ENCODE data around the gene COL21A1. TPM values are rescaled to one million over a fixed set of nuclear protein-coding genes. Genes with fewer than 3 reads are reported as not detected.
A peak's percentile ranks its signal among the peaks of the same experiment; 100 is the strongest.

COL21A1 gene
- total and polyA plus RNA-seq, 2 of the 13 experiments (the other 11 are each of a cell fraction or from before 2014, with no cell fraction given), result 0.13 TPM; not detected in 1

- TF ChIP-seq PRDM4 (CRISPR knock-in tag; IDR thresholded peaks at IDR 0.05; ENCODE audit: borderline replicate concordance) (no peak), RFX5 (IDR thresholded peaks at IDR 0.05; ENCODE audit: low read depth, low read length) (no peak), BRF2 (CRISPR knock-in tag; IDR thresholded peaks at IDR 0.05) (no peak), ZMYM4 (CRISPR knock-in tag; IDR thresholded peaks at IDR 0.05) (no peak), JUN (CRISPR knock-in tag; IDR thresholded peaks at IDR 0.05) (no peak), ZNF792 (CRISPR knock-in tag; IDR thresholded peaks at IDR 0.05) (0 out of 2 replicates have a peak, but pooled peaks have one; percentile 53), MEIS1 (CRISPR knock-in tag; IDR thresholded peaks at IDR 0.05; ENCODE audit: borderline replicate concordance) (no peak), BCL6 (CRISPR knock-in tag; IDR thresholded peaks at IDR 0.05) (peak; percentile 67), MXD3 (CRISPR knock-in tag; IDR thresholded peaks at IDR 0.05) (no peak)
Measured at GRCh38 chr6:56214703-56215101, 32.7 kb downstream of the COL21A1 start (continued).

GRCh38 chr6:56214041-56214702, 33.2 kb downstream of the COL21A1 start:
- Histone ChIP-seq H3K9me3 (ENCODE audit: low read length) (no peaks in the 10 kb centered on the region), H3K27me3 (ENCODE audit: control insufficient read depth in 1 of 2, insufficient read depth in 2 of 2, low read length in 2 of 2) (no peaks in the 10 kb centered on the region), H3K36me3 (replicated peaks in 1 of 2; ENCODE audit: control insufficient read depth in 1 of 2, insufficient read depth in 2 of 2, low read length in 2 of 2) (no peaks in the 10 kb centered on the region), H3K27ac (ENCODE audit: extremely low read length, insufficient read depth, low read length) (no peak overlapping the region), H3K4me3 (replicated peaks in 1 of 3; ENCODE audit: insufficient read depth in 1 of 3, low read depth in 2 of 3, low read length in 3 of 3) (no peak overlapping the region), H3K4me2 (ENCODE audit: low read depth, low read length) (no peak overlapping the region), H2AFZ (ENCODE audit: low read length) (no peak overlapping the region), H3K9ac (ENCODE audit: insufficient read depth, low read depth, low read length) (no peak overlapping the region), H3K4me1 (ENCODE audit: insufficient read depth, low read length) (peaks cover 7% of the 10 kb centered on the region; the same call in 1 of the 2 replicates), H4K20me1 (ENCODE audit: insufficient read depth, low read length) (no peaks in the 10 kb centered on the region), H3K79me2 (ENCODE audit: insufficient read depth, low read length) (no peaks in the 10 kb centered on the region)
- ATAC-seq (no peak), DNase-seq (ENCODE audit: low spot score) (no peak), FAIRE-seq (no peak)
- BruUV-seq (replicated peaks), result no TSS peak
- ChIA-PET POLR2A (no interaction called here), CTCF (ENCODE audit: low intra/inter-chr PET ratio, low total read pairs) (no interaction called here)
- intact Hi-C loops (cut with micrococcal nuclease; ENCODE audit: unreplicated experiment), result no loop called here
- in situ Hi-C loops (cut with HindIII; ENCODE audit: extremely low pct_ligation_motif_present, low pct_unique_long_range_greater_than_20kb), result no loop called here
- no peak for TF ChIP-seq THAP7 (CRISPR knock-in tag; IDR thresholded peaks at IDR 0.05)
- no peak for TF ChIP-seq ZNF337 (CRISPR knock-in tag; IDR thresholded peaks at IDR 0.05; ENCODE audit: borderline replicate concordance, low read depth)
- TF ChIP-seq MTF1 (CRISPR knock-in tag; IDR thresholded peaks at IDR 0.05), result no peak
- TF ChIP-seq ZNF264 (CRISPR knock-in tag; IDR thresholded peaks at IDR 0.05), result no peak
- no peak for TF ChIP-seq ZNF296 (CRISPR knock-in tag; conservative IDR thresholded peaks at IDR 0.05)
- TF ChIP-seq POLR2AphosphoS2 (IDR thresholded peaks at IDR 0.05; ENCODE audit: low read depth, low read length), result no peak
- TF ChIP-seq PATZ1 (CRISPR knock-in tag; IDR thresholded peaks at IDR 0.05), result no peak
- no peak for TF ChIP-seq IKZF4 (CRISPR knock-in tag; IDR thresholded peaks at IDR 0.05; ENCODE audit: borderline replicate concordance, low read depth, not compliant biosample characterization)

Measured in HepG2 (cell line).